ENCODE data around the gene SORL1.

The SORL1 gene

GRCh38 chr11:121522043-121522941 lies 70.2 kb downstream of the SORL1 start:
- no peak overlapping the region for H3K4me3 ChIP-seq (ENCODE audit: low read depth, low read length)
- no peaks in the 10 kb centered on the region for H3K4me1 ChIP-seq (ENCODE audit: control insufficient read depth, insufficient read depth, low read length, unreplicated experiment)
- H2AFZ ChIP-seq (ENCODE audit: low read length, unreplicated experiment) = no peak overlapping the region
- no peak overlapping the region for H3K27ac ChIP-seq (ENCODE audit: low read depth, low read length)
- H3K27me3 ChIP-seq (ENCODE audit: insufficient read depth, low read length) = 0 out of 2 replicates have a peak, but pooled peaks cover 6% of the 10 kb centered on the region
- no peaks in the 10 kb centered on the region for H3K79me2 ChIP-seq (ENCODE audit: control insufficient read depth, insufficient read depth, low read length, unreplicated experiment)
- H3K36me3 ChIP-seq (ENCODE audit: insufficient read depth, low read length) = no peaks in the 10 kb centered on the region

- Histone ChIP-seq H2AFZ (ENCODE audit: low read length, unreplicated experiment) (no peak overlapping the region), H3K36me3 (ENCODE audit: insufficient read depth, low read length) (no peaks in the 10 kb centered on the region), H3K27me3 (ENCODE audit: insufficient read depth, low read length) (0 out of 2 replicates have a peak, but pooled peaks cover 6% of the 10 kb centered on the region), H3K79me2 (ENCODE audit: control insufficient read depth, insufficient read depth, low read length, unreplicated experiment) (no peaks in the 10 kb centered on the region), H3K4me1 (ENCODE audit: control insufficient read depth, insufficient read depth, low read length, unreplicated experiment) (no peaks in the 10 kb centered on the region), H3K27ac (ENCODE audit: low read depth, low read length) (no peak overlapping the region), H3K4me3 (ENCODE audit: low read depth, low read length) (no peak overlapping the region)
Measured at GRCh38 chr11:121523581-121524232, 71.6 kb downstream of the SORL1 start.

- no peak overlapping the region for H2AFZ ChIP-seq (ENCODE audit: low read length, unreplicated experiment)
- no peaks in the 10 kb centered on the region for H3K4me1 ChIP-seq (ENCODE audit: control insufficient read depth, insufficient read depth, low read length, unreplicated experiment)
- H3K27me3 ChIP-seq (ENCODE audit: insufficient read depth, low read length) = 0 out of 2 replicates have a peak, but pooled peaks cover 6% of the 10 kb centered on the region
- no peak overlapping the region for H3K27ac ChIP-seq (ENCODE audit: low read depth, low read length)
- H3K36me3 ChIP-seq (ENCODE audit: insufficient read depth, low read length) = no peaks in the 10 kb centered on the region
- H3K4me3 ChIP-seq (ENCODE audit: low read depth, low read length) = no peak overlapping the region
- no peaks in the 10 kb centered on the region for H3K79me2 ChIP-seq (ENCODE audit: control insufficient read depth, insufficient read depth, low read length, unreplicated experiment)
Measured at GRCh38 chr11:121524233-121524631, 72.1 kb downstream of the SORL1 start.

- Histone ChIP-seq H3K4me3 (ENCODE audit: low read depth, low read length) (no peak overlapping the region), H2AFZ (ENCODE audit: low read length, unreplicated experiment) (no peak overlapping the region), H3K27ac (ENCODE audit: low read depth, low read length) (no peak overlapping the region), H3K36me3 (ENCODE audit: insufficient read depth, low read length) (no peaks in the 10 kb centered on the region), H3K79me2 (ENCODE audit: control insufficient read depth, insufficient read depth, low read length, unreplicated experiment) (no peaks in the 10 kb centered on the region), H3K27me3 (ENCODE audit: insufficient read depth, low read length) (0 out of 2 replicates have a peak, but pooled peaks cover 7% of the 10 kb centered on the region), H3K4me1 (ENCODE audit: control insufficient read depth, insufficient read depth, low read length, unreplicated experiment) (no peaks in the 10 kb centered on the region)
Measured at GRCh38 chr11:121525376-121525775, 73.3 kb downstream of the SORL1 start.

- no peaks in the 10 kb centered on the region for H3K36me3 ChIP-seq (ENCODE audit: insufficient read depth, low read length)
- no peaks in the 10 kb centered on the region for H3K4me1 ChIP-seq (ENCODE audit: control insufficient read depth, insufficient read depth, low read length, unreplicated experiment)
- no peak overlapping the region for H2AFZ ChIP-seq (ENCODE audit: low read length, unreplicated experiment)
- no peaks in the 10 kb centered on the region for H3K79me2 ChIP-seq (ENCODE audit: control insufficient read depth, insufficient read depth, low read length, unreplicated experiment)
- H3K27me3 ChIP-seq (ENCODE audit: insufficient read depth, low read length) = peaks cover 19% of the 10 kb centered on the region
- no peak overlapping the region for H3K4me3 ChIP-seq (ENCODE audit: low read depth, low read length)
- H3K27ac ChIP-seq (ENCODE audit: low read depth, low read length) = no peak overlapping the region
Measured at GRCh38 chr11:121530257-121530656, 78.1 kb downstream of the SORL1 start.

- Histone ChIP-seq H2AFZ (ENCODE audit: low read length, unreplicated experiment) (no peak overlapping the region), H3K27ac (ENCODE audit: low read depth, low read length) (no peak overlapping the region), H3K36me3 (ENCODE audit: insufficient read depth, low read length) (no peaks in the 10 kb centered on the region), H3K4me1 (ENCODE audit: control insufficient read depth, insufficient read depth, low read length, unreplicated experiment) (no peaks in the 10 kb centered on the region), H3K27me3 (ENCODE audit: insufficient read depth, low read length) (peaks cover 41% of the 10 kb centered on the region), H3K79me2 (ENCODE audit: control insufficient read depth, insufficient read depth, low read length, unreplicated experiment) (no peaks in the 10 kb centered on the region), H3K4me3 (ENCODE audit: low read depth, low read length) (no peak overlapping the region)
Measured at GRCh38 chr11:121533601-121534000, 81.5 kb downstream of the SORL1 start.

GRCh38 chr11:121534131-121535093 lies 82.3 kb downstream of the SORL1 start:
- Histone ChIP-seq H3K27ac (ENCODE audit: low read depth, low read length) (no peak overlapping the region), H3K4me1 (ENCODE audit: control insufficient read depth, insufficient read depth, low read length, unreplicated experiment) (no peaks in the 10 kb centered on the region), H3K4me3 (ENCODE audit: low read depth, low read length) (no peak overlapping the region), H3K27me3 (ENCODE audit: insufficient read depth, low read length) (peaks cover 48% of the 10 kb centered on the region), H3K79me2 (ENCODE audit: control insufficient read depth, insufficient read depth, low read length, unreplicated experiment) (no peaks in the 10 kb centered on the region), H2AFZ (ENCODE audit: low read length, unreplicated experiment) (no peak overlapping the region), H3K36me3 (ENCODE audit: insufficient read depth, low read length) (no peaks in the 10 kb centered on the region)

GRCh38 chr11:121535129-121535796 lies 83.1 kb downstream of the SORL1 start:
- Histone ChIP-seq H3K79me2 (ENCODE audit: control insufficient read depth, insufficient read depth, low read length, unreplicated experiment) (no peaks in the 10 kb centered on the region), H3K4me3 (ENCODE audit: low read depth, low read length) (no peak overlapping the region), H2AFZ (ENCODE audit: low read length, unreplicated experiment) (no peak overlapping the region), H3K27me3 (ENCODE audit: insufficient read depth, low read length) (peaks cover 55% of the 10 kb centered on the region), H3K36me3 (ENCODE audit: insufficient read depth, low read length) (no peaks in the 10 kb centered on the region), H3K4me1 (ENCODE audit: control insufficient read depth, insufficient read depth, low read length, unreplicated experiment) (no peaks in the 10 kb centered on the region), H3K27ac (ENCODE audit: low read depth, low read length) (no peak overlapping the region)

- H3K79me2 ChIP-seq (ENCODE audit: control insufficient read depth, insufficient read depth, low read length, unreplicated experiment) = no peaks in the 10 kb centered on the region
- no peaks in the 10 kb centered on the region for H3K36me3 ChIP-seq (ENCODE audit: insufficient read depth, low read length)
Measured at GRCh38 chr11:121536126-121536525, 84.0 kb downstream of the SORL1 start.

GRCh38 chr11:121538054-121538453 lies 85.9 kb downstream of the SORL1 start:
- no peaks in the 10 kb centered on the region for H3K4me1 ChIP-seq (ENCODE audit: control insufficient read depth, insufficient read depth, low read length, unreplicated experiment)
- H3K36me3 ChIP-seq (ENCODE audit: insufficient read depth, low read length) = no peaks in the 10 kb centered on the region
- H3K4me3 ChIP-seq (ENCODE audit: low read depth, low read length) = no peak overlapping the region
- no peak overlapping the region for H3K27ac ChIP-seq (ENCODE audit: low read depth, low read length)
- no peaks in the 10 kb centered on the region for H3K79me2 ChIP-seq (ENCODE audit: control insufficient read depth, insufficient read depth, low read length, unreplicated experiment)
- no peak overlapping the region for H2AFZ ChIP-seq (ENCODE audit: low read length, unreplicated experiment)
- peaks cover 60% of the 10 kb centered on the region for H3K27me3 ChIP-seq (ENCODE audit: insufficient read depth, low read length)

More at GRCh38 chr11:121536126-121536525, 84.0 kb downstream of the SORL1 start:
- Histone ChIP-seq H3K27ac (ENCODE audit: low read depth, low read length) (no peak overlapping the region), H3K4me3 (ENCODE audit: low read depth, low read length) (no peak overlapping the region), H3K27me3 (ENCODE audit: insufficient read depth, low read length) (peaks cover 53% of the 10 kb centered on the region), H2AFZ (ENCODE audit: low read length, unreplicated experiment) (no peak overlapping the region), H3K4me1 (ENCODE audit: control insufficient read depth, insufficient read depth, low read length, unreplicated experiment) (no peaks in the 10 kb centered on the region)
